Ascending aorta (tissue), 2 donors: ENCODE data around the gene GATAD2B. TPM values are rescaled to one million over a fixed set of nuclear protein-coding genes. Genes with fewer than 3 reads are reported as not detected.

Experiments used
- DNase-seq, 2 donors: peaks; one replicate each; pipeline ENCODE4 v3.0.0-alpha.2; 2019; ENCODE audit warnings: low spot score in 2 of 2
- H3K27ac ChIP-seq, 2 donors: fragments of 200-600 bp; sonication (generic); one replicate each; pipeline ENCODE4 v1.5.1; 2016 to 2017; ENCODE audit warnings: mild to moderate bottlenecking in 1 of 2
- H3K27me3 ChIP-seq: fragments of 200-600 bp; sonication (generic); one replicate; pipeline ENCODE4 v1.5.1; 2017
- H3K36me3 ChIP-seq, 2 donors: fragments of 200-600 bp; sonication (generic); one replicate each; pipeline ENCODE4 v1.5.1; 2016
- H3K4me1 ChIP-seq, 2 donors: fragments of 200-600 bp; sonication (generic); one replicate each; pipeline ENCODE4 v1.5.1; 2016 to 2017; ENCODE audit warnings: mild to moderate bottlenecking in 1 of 2
- H3K4me3 ChIP-seq, 2 donors: fragments of 200-600 bp; sonication (generic); one replicate each; pipeline ENCODE4 v1.5.1; 2016 to 2017; ENCODE audit warnings: mild to moderate bottlenecking in 1 of 2
- H3K9me3 ChIP-seq, 2 donors: fragments of 200-600 bp; sonication (generic); one replicate each; pipeline ENCODE4 v1.5.1; 2016
- intact Hi-C: fragments of 100-400 bp; cut with DNase I; formaldehyde crosslinking; loops from one replicate; pipeline ENCODE4 v1.15.1; 2023
- total RNA-seq: library from RNA; depleted of rRNA; stranded (reverse); fragments of >200 nt; gene quantifications from one replicate; pipeline ENCODE4 v1.1.0, GENCODE V29; 2016
- TF ChIP-seq, protein P1 (sequence below), 3 experiments: fragments of 200-600 bp in 2 of 3; fragments of 450-650 bp in 1 of 3; sonication (generic) in 2 of 3; IDR thresholded peaks; one replicate each; pipeline ENCODE4 v1.5.1; 2016 to 2019; ENCODE audit warnings: antibody characterized with exemption in 3 of 3, mild to moderate bottlenecking in 1 of 3, moderate library complexity in 1 of 3

GATAD2B gene
- total RNA-seq, 1 donor from 2014 or later = 9.5 TPM

DNA sequence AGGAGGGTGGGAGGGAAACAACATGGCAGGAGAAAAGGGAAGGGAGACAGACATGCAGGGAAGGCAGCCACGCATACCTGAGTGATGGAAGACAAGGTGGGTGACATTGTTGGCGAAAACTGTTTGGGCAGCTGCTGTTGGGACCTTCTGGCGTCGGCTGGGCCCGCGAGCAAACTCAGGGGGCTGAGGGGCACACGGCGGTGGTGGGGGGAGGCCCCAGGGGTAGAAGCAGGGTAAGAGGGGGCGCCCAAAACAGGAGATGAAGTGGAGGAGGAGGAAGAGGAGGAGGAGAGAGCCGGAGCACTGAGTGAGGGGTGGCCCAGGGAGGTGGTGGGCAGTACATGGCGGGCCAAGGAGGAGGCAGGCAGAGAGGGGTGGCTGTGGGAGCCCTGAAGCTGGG lies 28.4 kb upstream of the GATAD2B start:
- Histone ChIP-seq H3K36me3 (peaks cover 67 to 75% of the 10 kb centered on the region in 2 donors), H3K4me3 (no peak overlapping the region), H3K27ac (no peak overlapping the region), H3K9me3 (no peaks in the 10 kb centered on the region), H3K4me1 (peaks cover 0 to 10% of the 10 kb centered on the region in 2 donors), H3K27me3 (no peaks in the 10 kb centered on the region)
- intact Hi-C loops = no loop called here
- TF ChIP-seq, protein P1, sequence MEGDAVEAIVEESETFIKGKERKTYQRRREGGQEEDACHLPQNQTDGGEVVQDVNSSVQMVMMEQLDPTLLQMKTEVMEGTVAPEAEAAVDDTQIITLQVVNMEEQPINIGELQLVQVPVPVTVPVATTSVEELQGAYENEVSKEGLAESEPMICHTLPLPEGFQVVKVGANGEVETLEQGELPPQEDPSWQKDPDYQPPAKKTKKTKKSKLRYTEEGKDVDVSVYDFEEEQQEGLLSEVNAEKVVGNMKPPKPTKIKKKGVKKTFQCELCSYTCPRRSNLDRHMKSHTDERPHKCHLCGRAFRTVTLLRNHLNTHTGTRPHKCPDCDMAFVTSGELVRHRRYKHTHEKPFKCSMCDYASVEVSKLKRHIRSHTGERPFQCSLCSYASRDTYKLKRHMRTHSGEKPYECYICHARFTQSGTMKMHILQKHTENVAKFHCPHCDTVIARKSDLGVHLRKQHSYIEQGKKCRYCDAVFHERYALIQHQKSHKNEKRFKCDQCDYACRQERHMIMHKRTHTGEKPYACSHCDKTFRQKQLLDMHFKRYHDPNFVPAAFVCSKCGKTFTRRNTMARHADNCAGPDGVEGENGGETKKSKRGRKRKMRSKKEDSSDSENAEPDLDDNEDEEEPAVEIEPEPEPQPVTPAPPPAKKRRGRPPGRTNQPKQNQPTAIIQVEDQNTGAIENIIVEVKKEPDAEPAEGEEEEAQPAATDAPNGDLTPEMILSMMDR (IDR thresholded peaks at IDR 0.05) = no peak
- no peak for DNase-seq

DNA sequence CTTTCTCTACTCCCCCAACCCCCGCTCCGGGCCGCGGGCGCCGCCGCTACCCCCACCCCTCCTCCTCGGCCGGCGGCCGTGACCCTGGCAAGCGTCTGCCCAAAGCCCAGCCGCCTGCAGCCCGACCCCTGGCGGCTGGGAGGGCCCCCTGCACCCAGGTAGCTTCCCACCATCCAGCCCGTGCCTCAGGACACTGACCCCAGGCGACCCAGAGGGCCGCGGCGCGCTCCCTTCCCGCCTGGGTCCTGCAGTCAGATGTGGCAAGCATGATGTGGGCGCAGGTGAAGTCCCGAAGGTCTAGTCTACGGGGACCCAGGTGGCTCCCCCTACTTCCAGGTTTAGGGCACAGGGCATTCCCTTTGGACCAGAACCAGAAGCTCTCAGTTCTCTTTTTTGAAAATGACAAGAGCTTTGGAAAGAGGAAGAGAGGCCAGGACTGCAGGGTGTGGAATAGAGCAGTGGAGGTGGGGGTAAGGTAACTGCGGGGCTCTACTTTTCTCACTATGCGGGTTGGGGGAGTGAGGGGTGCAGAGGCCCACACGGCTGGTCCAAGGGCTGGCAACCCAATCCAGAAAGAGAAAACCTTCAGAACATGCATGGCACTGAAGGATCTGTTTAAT lies 24.0 kb upstream of the GATAD2B start, which contains the start of gene DENND4B:
TSS of gene DENND4B (minus strand) at position 97 of the 620 bp plus-strand sequence. CDS start 2,344 bp downstream, outside the sequence.
- Histone ChIP-seq H3K4me1 (peaks cover 4 to 9% of the 10 kb centered on the region in 2 donors), H3K4me3 (peak within 1 kb of the TSS; percentile 93 to 99), H3K36me3 (peaks cover 58 to 59% of the 10 kb centered on the region in 2 donors), H3K9me3 (no peaks in the 10 kb centered on the region), H3K27ac (peak within 1 kb of the TSS; percentile 89 to 98), H3K27me3 (no peaks in the 10 kb centered on the region)
- TF ChIP-seq, protein P1 (IDR thresholded peaks at IDR 0.05) = peak; percentile 93 to 99 (median 97)
- intact Hi-C loops = loop anchor here (1.0 to 5.0 kb wide), 7 partner anchors 12 to 459 kb away; partner anchors contain the start of genes CREB3L4, CRTC2, HAX1 and RAB13
- DNase-seq = peak; percentile 21 to 91

DNA sequence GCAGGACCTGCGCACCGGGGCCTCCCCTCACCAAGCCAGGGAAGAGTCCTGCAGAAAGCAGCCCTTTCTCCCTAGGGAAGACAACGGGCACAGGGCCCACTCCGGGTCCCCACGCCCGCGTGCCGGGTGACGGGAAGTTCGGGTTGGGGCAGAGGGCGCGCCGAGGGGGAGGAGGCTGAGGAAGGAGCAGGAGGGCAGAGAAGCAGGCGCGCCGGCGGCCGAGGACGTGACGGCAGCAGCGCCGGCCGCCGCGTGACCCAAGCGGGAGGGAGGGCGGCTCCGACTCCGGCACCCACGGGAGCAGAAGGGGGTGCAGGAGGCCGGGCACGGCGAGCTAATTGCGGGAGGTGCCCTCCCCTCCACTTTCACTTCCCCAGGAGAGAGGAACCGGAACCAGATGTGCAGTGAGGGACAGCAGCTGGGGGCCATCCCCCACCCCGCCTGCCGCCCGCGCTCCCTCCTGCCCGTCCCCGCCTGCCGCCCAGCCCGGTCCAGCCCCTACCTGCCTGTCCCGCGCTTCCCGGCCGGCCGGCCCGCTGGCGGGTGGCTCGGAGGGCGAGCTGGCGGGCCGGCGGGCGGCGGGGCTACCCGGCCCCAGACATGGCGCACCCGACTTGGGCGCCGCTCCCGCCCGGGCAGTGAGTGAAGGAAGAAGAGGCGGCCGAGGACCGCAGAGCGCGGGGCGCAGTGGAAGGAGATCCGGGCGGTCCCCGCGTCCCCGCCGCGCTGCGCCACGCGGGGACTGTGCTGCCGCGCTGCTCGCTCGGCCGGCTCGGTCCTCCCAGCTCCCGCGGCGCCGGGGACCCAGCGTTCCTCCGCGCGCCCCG lies 23.2 kb upstream of the GATAD2B start:
- peaks cover 4 to 9% of the 10 kb centered on the region in 2 donors for H3K4me1 ChIP-seq
- peak; percentile 75 to 93 for DNase-seq
- H3K4me3 ChIP-seq = peak overlapping the region; percentile 93 to 99
- TF ChIP-seq, protein P1 (IDR thresholded peaks at IDR 0.05) = no peak
- peaks cover 51 to 55% of the 10 kb centered on the region in 2 donors for H3K36me3 ChIP-seq
- H3K27ac ChIP-seq = peak overlapping the region; percentile 89 to 98
- intact Hi-C loops = loop anchor here (1.0 to 5.0 kb wide), 8 partner anchors 12 to 459 kb away; partner anchors contain the start of genes CREB3L4, CRTC2, HAX1 and RAB13
- no peaks in the 10 kb centered on the region for H3K27me3 ChIP-seq
- no peaks in the 10 kb centered on the region for H3K9me3 ChIP-seq

DNA sequence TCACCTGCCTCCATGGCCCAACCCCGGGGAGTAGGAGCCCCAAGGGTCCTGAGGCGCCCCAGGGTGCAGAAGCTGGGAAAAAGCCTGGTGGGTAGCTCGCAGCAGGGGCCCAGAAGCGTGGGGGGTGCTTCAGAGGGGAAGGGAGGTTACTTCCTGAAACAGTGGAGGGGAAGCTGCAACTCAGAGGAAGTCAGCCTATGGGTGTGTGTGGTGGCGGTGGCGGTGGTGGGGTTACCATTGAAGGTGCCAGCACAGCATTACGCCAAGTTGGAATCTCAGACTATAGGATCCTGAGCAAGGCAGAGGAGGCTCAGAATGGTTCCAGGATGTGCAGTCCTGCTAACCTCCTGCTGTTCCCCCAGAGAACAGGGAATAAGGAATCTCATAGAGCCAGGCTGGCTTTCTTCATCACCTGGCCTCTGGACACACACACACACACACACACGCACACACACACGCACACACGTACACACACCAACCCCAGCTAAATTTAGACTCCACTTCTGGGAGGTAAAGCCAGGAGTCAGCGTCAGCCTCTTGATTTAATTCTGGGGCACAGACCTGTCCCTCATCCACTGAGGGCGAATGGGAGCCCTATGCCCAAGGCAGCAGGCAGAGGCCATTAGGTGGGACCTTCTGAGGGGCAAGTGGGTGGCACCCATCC lies 22.5 kb upstream of the GATAD2B start:
- intact Hi-C loops = loop anchor here (1.0 to 5.0 kb wide), 3 partner anchors 22 to 458 kb away; no protein-coding TSS in a partner anchor
- peak; percentile 41 to 80 for DNase-seq

DNA sequence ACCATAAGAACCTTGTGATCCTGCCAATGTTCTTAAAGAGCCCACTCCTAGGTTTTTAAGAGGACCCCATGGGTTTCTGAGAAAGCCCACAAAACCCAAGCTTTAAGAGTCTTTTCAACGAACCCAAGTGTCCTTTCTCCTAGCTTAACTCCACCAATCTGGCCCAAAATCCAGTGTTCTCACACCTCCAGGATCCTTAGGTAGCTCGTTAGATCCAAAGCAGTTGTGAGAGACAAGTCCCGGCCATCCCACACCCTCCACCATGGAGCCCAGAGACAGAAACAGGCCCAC lies 22.0 kb upstream of the GATAD2B start:
- no peaks in the 10 kb centered on the region for H3K9me3 ChIP-seq
- TF ChIP-seq, protein P1 (IDR thresholded peaks at IDR 0.05) = no peak
- intact Hi-C loops = loop anchor here (1.0 to 5.0 kb wide), 3 partner anchors 21 to 457 kb away; no protein-coding TSS in a partner anchor
- peaks cover 51 to 53% of the 10 kb centered on the region in 2 donors for H3K36me3 ChIP-seq
- peak overlapping the region; percentile 89 to 98 for H3K27ac ChIP-seq
- no peaks in the 10 kb centered on the region for H3K27me3 ChIP-seq
- peaks cover 4 to 9% of the 10 kb centered on the region in 2 donors for H3K4me1 ChIP-seq
- DNase-seq = no peak
- H3K4me3 ChIP-seq = peak overlapping the region; percentile 93 to 99

More for the DNA sequence above, 22.5 kb upstream of the GATAD2B start:
- TF ChIP-seq, protein P1 (IDR thresholded peaks at IDR 0.05) = no peak
- Histone ChIP-seq H3K27ac (peak overlapping the region; percentile 89 to 98), H3K4me1 (peaks cover 4 to 9% of the 10 kb centered on the region in 2 donors), H3K27me3 (no peaks in the 10 kb centered on the region), H3K9me3 (no peaks in the 10 kb centered on the region), H3K36me3 (peaks cover 51 to 55% of the 10 kb centered on the region in 2 donors), H3K4me3 (peak overlapping the region; percentile 93 to 99)
